GM23338 (cell line): ENCODE measurements around the gene MYT1.

Experiments used
- CREB1 ChIP-seq: fragments of 250-450 bp; sonication (Bioruptor Pico); IDR thresholded peaks from 2 replicates; pipeline ENCODE4 v1.5.0; 2020; ENCODE audit warnings: low read depth, mild to moderate bottlenecking, moderate library complexity
- EZH2 ChIP-seq: fragments of 200-600 bp; sonication (generic); IDR thresholded peaks from one replicate; pipeline ENCODE4 v1.8.0; 2017; ENCODE audit warnings: antibody characterized with exemption, mild to moderate bottlenecking, low read depth; ENCODE audit not compliant: unreplicated experiment
- EZH2phosphoT487 ChIP-seq: fragments of 200-600 bp; sonication (generic); IDR thresholded peaks from one replicate; pipeline ENCODE4 v1.8.1; 2018; ENCODE audit warnings: antibody characterized with exemption; ENCODE audit not compliant: unreplicated experiment
- JUNB ChIP-seq: IDR thresholded peaks from one replicate; pipeline ENCODE4 v1.6.1; 2016; ENCODE audit warnings: antibody characterized with exemption; ENCODE audit not compliant: unreplicated experiment
- NANOG ChIP-seq: IDR thresholded peaks from 2 replicates; pipeline ENCODE4 v1.6.1; 2016; ENCODE audit warnings: antibody characterized with exemption, borderline replicate concordance
- POLR2AphosphoS5 ChIP-seq: IDR thresholded peaks from 2 replicates; pipeline ENCODE4 v1.6.1; 2016; ENCODE audit warnings: antibody characterized with exemption, low read depth
- STAT1 ChIP-seq: IDR thresholded peaks from one replicate; pipeline ENCODE4 v1.6.1; 2016; ENCODE audit warnings: antibody characterized with exemption; ENCODE audit not compliant: unreplicated experiment
- ZNF114 ChIP-seq: fragments of 250-450 bp; sonication (Bioruptor Pico); IDR thresholded peaks from 2 replicates; pipeline ENCODE4 v1.5.0; 2020; ENCODE audit warnings: mild to moderate bottlenecking, moderate library complexity
- ZNF331 ChIP-seq: fragments of 250-450 bp; sonication (Bioruptor Pico); IDR thresholded peaks from 2 replicates; pipeline ENCODE4 v1.5.0; 2020; ENCODE audit warnings: low read depth, mild to moderate bottlenecking, moderate library complexity
- TF ChIP-seq, protein P1 (sequence below), 2 experiments: fragments of 200-600 bp in 1 of 2; sonication (generic) in 1 of 2; conservative IDR thresholded peaks; 2 replicates each; pipeline versions ENCODE4 v1.5.1 to v1.6.1; 2016 to 2017; ENCODE audit warnings: antibody characterized with exemption in 2 of 2, low read depth in 2 of 2, mild to moderate bottlenecking in 2 of 2, moderate library complexity in 1 of 2
- TF ChIP-seq, protein P2 (sequence below): IDR thresholded peaks from one replicate; pipeline ENCODE4 v1.6.1; 2018; ENCODE audit warnings: antibody characterized with exemption; ENCODE audit not compliant: unreplicated experiment

DNA sequence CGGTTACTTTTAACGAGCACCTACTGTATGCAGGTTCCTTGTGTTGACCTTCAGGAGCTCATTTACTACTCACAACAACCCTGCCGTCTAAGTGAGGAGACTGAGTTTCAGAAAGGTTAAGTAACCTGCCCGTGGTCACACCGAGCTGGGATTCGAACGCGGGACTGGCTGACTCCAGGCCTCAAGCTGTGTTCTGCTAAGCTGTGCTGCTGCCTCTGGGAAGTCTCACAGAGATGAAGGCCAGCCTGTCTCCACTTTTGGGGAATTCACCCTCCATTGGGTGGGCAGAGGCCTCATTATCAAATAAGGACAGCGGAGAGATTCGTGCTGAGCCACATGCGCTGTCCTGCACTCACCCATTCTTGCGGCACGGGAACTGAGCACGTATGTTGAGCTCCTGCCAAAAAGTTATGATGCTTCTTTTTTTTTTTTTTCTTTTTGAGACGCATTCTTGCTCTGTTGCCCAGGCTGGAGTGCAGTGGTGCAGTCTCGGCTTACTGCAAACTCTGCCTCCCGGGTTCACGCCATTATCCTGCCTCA is 25.9 kb upstream of the MYT1 start:
- TF ChIP-seq, protein P1, sequence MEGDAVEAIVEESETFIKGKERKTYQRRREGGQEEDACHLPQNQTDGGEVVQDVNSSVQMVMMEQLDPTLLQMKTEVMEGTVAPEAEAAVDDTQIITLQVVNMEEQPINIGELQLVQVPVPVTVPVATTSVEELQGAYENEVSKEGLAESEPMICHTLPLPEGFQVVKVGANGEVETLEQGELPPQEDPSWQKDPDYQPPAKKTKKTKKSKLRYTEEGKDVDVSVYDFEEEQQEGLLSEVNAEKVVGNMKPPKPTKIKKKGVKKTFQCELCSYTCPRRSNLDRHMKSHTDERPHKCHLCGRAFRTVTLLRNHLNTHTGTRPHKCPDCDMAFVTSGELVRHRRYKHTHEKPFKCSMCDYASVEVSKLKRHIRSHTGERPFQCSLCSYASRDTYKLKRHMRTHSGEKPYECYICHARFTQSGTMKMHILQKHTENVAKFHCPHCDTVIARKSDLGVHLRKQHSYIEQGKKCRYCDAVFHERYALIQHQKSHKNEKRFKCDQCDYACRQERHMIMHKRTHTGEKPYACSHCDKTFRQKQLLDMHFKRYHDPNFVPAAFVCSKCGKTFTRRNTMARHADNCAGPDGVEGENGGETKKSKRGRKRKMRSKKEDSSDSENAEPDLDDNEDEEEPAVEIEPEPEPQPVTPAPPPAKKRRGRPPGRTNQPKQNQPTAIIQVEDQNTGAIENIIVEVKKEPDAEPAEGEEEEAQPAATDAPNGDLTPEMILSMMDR (conservative IDR thresholded peaks at IDR 0.05; ENCODE audit: low read depth in 2 of 2) = no peak
- no peak for TF ChIP-seq POLR2AphosphoS5
- no peak for TF ChIP-seq ZNF331 (CRISPR knock-in tag)
- TF ChIP-seq EZH2 = no peak
- TF ChIP-seq, protein P2, sequence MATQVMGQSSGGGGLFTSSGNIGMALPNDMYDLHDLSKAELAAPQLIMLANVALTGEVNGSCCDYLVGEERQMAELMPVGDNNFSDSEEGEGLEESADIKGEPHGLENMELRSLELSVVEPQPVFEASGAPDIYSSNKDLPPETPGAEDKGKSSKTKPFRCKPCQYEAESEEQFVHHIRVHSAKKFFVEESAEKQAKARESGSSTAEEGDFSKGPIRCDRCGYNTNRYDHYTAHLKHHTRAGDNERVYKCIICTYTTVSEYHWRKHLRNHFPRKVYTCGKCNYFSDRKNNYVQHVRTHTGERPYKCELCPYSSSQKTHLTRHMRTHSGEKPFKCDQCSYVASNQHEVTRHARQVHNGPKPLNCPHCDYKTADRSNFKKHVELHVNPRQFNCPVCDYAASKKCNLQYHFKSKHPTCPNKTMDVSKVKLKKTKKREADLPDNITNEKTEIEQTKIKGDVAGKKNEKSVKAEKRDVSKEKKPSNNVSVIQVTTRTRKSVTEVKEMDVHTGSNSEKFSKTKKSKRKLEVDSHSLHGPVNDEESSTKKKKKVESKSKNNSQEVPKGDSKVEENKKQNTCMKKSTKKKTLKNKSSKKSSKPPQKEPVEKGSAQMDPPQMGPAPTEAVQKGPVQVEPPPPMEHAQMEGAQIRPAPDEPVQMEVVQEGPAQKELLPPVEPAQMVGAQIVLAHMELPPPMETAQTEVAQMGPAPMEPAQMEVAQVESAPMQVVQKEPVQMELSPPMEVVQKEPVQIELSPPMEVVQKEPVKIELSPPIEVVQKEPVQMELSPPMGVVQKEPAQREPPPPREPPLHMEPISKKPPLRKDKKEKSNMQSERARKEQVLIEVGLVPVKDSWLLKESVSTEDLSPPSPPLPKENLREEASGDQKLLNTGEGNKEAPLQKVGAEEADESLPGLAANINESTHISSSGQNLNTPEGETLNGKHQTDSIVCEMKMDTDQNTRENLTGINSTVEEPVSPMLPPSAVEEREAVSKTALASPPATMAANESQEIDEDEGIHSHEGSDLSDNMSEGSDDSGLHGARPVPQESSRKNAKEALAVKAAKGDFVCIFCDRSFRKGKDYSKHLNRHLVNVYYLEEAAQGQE = no peak
- TF ChIP-seq EZH2phosphoT487 = no peak
- no peak for TF ChIP-seq CREB1
- no peak for TF ChIP-seq NANOG
- TF ChIP-seq STAT1 = no peak
- TF ChIP-seq ZNF114 (CRISPR knock-in tag) = no peak
- no peak for TF ChIP-seq JUNB
